ENCODE measurements around the gene SKOR1. TPM values are rescaled to one million over a fixed set of nuclear protein-coding genes. Genes with fewer than 3 reads are reported as not detected.

The SKOR1 gene
- total and polyA plus RNA-seq, 2 experiments from 2014 or later = 0.11 TPM; not detected in 1

GRCh38 chr15:67883234-67883773 lies 58.0 kb downstream of the SKOR1 start:
- Histone ChIP-seq H3K4me1 (ENCODE audit: insufficient read depth) (no peaks in the 10 kb centered on the region), H3K27me3 (replicated peaks; ENCODE audit: insufficient read depth) (no peaks in the 10 kb centered on the region), H4K20me1 (ENCODE audit: insufficient read depth) (no peaks in the 10 kb centered on the region), H3K4me3 (no peak overlapping the region), H3K9me2 (ENCODE audit: insufficient read depth) (no peaks in the 10 kb centered on the region), H3K79me2 (ENCODE audit: insufficient read depth) (no peaks in the 10 kb centered on the region), H2AFZ (no peak overlapping the region), H3F3A (ENCODE audit: insufficient read depth) (peaks cover 7% of the 10 kb centered on the region; the same call in 1 of the 2 replicates), H3K9ac (no peak overlapping the region), H3K9me3 (ENCODE audit: low read depth) (no peaks in the 10 kb centered on the region), H3K36me3 (ENCODE audit: low read depth) (no peaks in the 10 kb centered on the region), H3K27ac (no peak overlapping the region), H3K4me2 (ENCODE audit: unreplicated experiment) (no peak overlapping the region)
- WGBS, 2 experiments (ENCODE audit: low coverage in 1 of 2, low lambda C conversion rate in 2 of 2, missing lambda C conversion rate in 2 of 2) = 62 to 64% methylated on average over 10 of the region's 10 CpGs
- no peak for TF ChIP-seq EZH2 (IDR thresholded peaks at IDR 0.05; ENCODE audit: insufficient read depth, poor library complexity, severe bottlenecking)
- no peak for TF ChIP-seq EZH2phosphoT487 (IDR thresholded peaks at IDR 0.05; ENCODE audit: insufficient read depth, low read depth)
- in situ Hi-C loops (cut with MboI) = no loop called here
- no peak for DNase-seq

DNA sequence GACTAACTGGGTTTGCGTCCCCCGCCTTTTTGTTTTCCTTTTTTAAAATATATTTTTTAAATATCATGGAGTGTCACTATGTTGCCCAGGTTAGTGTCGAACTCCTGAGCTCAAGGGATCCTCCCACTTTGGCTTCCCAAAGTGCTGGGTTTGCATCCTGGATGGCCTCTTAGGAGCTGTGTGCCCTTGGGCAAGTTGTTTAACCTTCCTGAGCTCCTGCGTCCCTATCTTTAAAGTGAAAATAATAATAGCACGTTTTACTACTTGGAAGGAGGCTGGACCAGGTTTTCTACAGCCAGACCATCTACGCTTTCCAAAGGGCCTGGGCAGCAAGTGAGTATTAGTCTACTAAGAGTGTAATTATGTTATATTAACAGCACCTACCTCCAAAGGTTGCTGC lies 58.7 kb downstream of the SKOR1 start:
- Histone ChIP-seq H3K27ac (no peak overlapping the region; the same call in 1 of the 2 replicates), H3K9ac (peak overlapping the region; percentile 77; the same call in 1 of the 2 replicates), H3K27me3 (replicated peaks; ENCODE audit: insufficient read depth) (no peaks in the 10 kb centered on the region)

More for the DNA sequence above, 58.7 kb downstream of the SKOR1 start:
- H3K79me2 ChIP-seq (ENCODE audit: insufficient read depth) = no peaks in the 10 kb centered on the region
- H3F3A ChIP-seq (ENCODE audit: insufficient read depth) = peaks cover 7% of the 10 kb centered on the region; the same call in 1 of the 2 replicates
- peak overlapping the region; percentile 85 for H3K4me2 ChIP-seq (ENCODE audit: unreplicated experiment)
- H3K9me3 ChIP-seq (ENCODE audit: low read depth) = no peaks in the 10 kb centered on the region
- no peaks in the 10 kb centered on the region for H3K4me1 ChIP-seq (ENCODE audit: insufficient read depth)
- TF ChIP-seq EZH2phosphoT487 (IDR thresholded peaks at IDR 0.05; ENCODE audit: insufficient read depth, low read depth) = no peak
- no peak for TF ChIP-seq EZH2 (IDR thresholded peaks at IDR 0.05; ENCODE audit: insufficient read depth, poor library complexity, severe bottlenecking)
- WGBS, 2 experiments (ENCODE audit: low coverage in 1 of 2, low lambda C conversion rate in 2 of 2, missing lambda C conversion rate in 2 of 2) = 69 to 72% methylated on average over 6 of the region's 6 CpGs
- DNase-seq = no peak
- H3K36me3 ChIP-seq (ENCODE audit: low read depth) = no peaks in the 10 kb centered on the region
- peak overlapping the region; percentile 95 for H2AFZ ChIP-seq
- H3K9me2 ChIP-seq (ENCODE audit: insufficient read depth) = no peaks in the 10 kb centered on the region
- peak overlapping the region; percentile 74; the same call in 1 of the 2 replicates for H3K4me3 ChIP-seq
- in situ Hi-C loops (cut with MboI) = no loop called here
- H4K20me1 ChIP-seq (ENCODE audit: insufficient read depth) = no peaks in the 10 kb centered on the region

Small RNA genes lying within 50 kb of the gene (small RNA-seq; reads per million reads assigned to genes)
- gene RNU6-1 (ENCODE audit: low read depth, low replicate concordance) = not detected

Other genes starting within 250 kb of the SKOR1 start
- gene RNU6-1, start 14.5 kb downstream of the SKOR1 start, total RNA-seq (2014; rRNA removed; shearing (Covaris generic)) = not detected in 2 replicates
- gene RNU6-1, start 14.5 kb downstream of the SKOR1 start, polyA plus RNA-seq (2016; fragmentation: Nextera tagmentation; extraction: Ambion mirVana) = not detected in 2 replicates
- 10.9 and 14.8 TPM in 2 replicates for gene PIAS1, start 228.8 kb downstream of the SKOR1 start, total RNA-seq (2014; rRNA removed; shearing (Covaris generic))
- 32.3 and 34.4 TPM in 2 replicates for gene PIAS1, start 228.8 kb downstream of the SKOR1 start, polyA plus RNA-seq (2016; fragmentation: Nextera tagmentation; extraction: Ambion mirVana)

Data from GM23248 (cell line).